Prostate gland (tissue), 2 donors: ENCODE data around the gene NGRN.

ENCODE experiments used
- POLR2A ChIP-seq: fragments of 450-650 bp; IDR thresholded peaks from one replicate; pipeline ENCODE4 v1.6.1; 2016; ENCODE audit warnings: antibody characterized with exemption, mild to moderate bottlenecking
- POLR2AphosphoS5 ChIP-seq: sonication (generic); formaldehyde crosslinking; IDR thresholded peaks from one replicate; pipeline ENCODE4 v1.6.1; 2017; ENCODE audit warnings: antibody characterized with exemption
- TF ChIP-seq, protein P1 (sequence below), 4 experiments: fragments of 200-600 bp in 2 of 4; fragments of 450-650 bp in 2 of 4; sonication (generic) in 2 of 4; IDR thresholded peaks; 1 replicate in 3 of 4; 2 replicates in 1 of 4; pipeline ENCODE4 v1.5.1; 2016 to 2019; ENCODE audit warnings: antibody characterized with exemption in 4 of 4, mild to moderate bottlenecking in 2 of 4, moderate library complexity in 2 of 4

- TF ChIP-seq, protein P1, sequence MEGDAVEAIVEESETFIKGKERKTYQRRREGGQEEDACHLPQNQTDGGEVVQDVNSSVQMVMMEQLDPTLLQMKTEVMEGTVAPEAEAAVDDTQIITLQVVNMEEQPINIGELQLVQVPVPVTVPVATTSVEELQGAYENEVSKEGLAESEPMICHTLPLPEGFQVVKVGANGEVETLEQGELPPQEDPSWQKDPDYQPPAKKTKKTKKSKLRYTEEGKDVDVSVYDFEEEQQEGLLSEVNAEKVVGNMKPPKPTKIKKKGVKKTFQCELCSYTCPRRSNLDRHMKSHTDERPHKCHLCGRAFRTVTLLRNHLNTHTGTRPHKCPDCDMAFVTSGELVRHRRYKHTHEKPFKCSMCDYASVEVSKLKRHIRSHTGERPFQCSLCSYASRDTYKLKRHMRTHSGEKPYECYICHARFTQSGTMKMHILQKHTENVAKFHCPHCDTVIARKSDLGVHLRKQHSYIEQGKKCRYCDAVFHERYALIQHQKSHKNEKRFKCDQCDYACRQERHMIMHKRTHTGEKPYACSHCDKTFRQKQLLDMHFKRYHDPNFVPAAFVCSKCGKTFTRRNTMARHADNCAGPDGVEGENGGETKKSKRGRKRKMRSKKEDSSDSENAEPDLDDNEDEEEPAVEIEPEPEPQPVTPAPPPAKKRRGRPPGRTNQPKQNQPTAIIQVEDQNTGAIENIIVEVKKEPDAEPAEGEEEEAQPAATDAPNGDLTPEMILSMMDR (IDR thresholded peaks at IDR 0.05), result no peak
- TF ChIP-seq POLR2AphosphoS5 (no peak), POLR2A (no peak)
Measured at GRCh38 chr15:90307661-90308060, 42.2 kb downstream of the NGRN start.
